Tibial nerve (tissue), 3 donors: ENCODE results near the gene FLOT1.

Experiments used
- CTCF ChIP-seq, 5 experiments: fragments of 200-600 bp in 3 of 5; fragments of 450-650 bp in 2 of 5; sonication (generic) in 3 of 5; IDR thresholded peaks; one replicate each; pipeline ENCODE4 v1.5.1; 2016 to 2019; ENCODE audit warnings: antibody characterized with exemption in 5 of 5, mild to moderate bottlenecking in 3 of 5, moderate library complexity in 2 of 5
- POLR2A ChIP-seq, 2 donors: fragments of 450-650 bp; IDR thresholded peaks; one replicate each; pipeline ENCODE4 v1.6.1; 2017; ENCODE audit warnings: antibody characterized with exemption in 2 of 2, mild to moderate bottlenecking in 2 of 2, moderate library complexity in 2 of 2

GRCh38 chr6:30750379-30750668 lies 7.8 kb upstream of the FLOT1 start:
- TF ChIP-seq POLR2A (IDR thresholded peaks at IDR 0.05) (no peak), CTCF (IDR thresholded peaks at IDR 0.05) (no peak)
